ENCODE results near the gene PKMYT1. TPM values are rescaled to one million over a fixed set of nuclear protein-coding genes. Genes with fewer than 3 reads are reported as not detected.

The PKMYT1 gene
- total and polyA plus RNA-seq, 9 of the 15 experiments (the other 6 are each of a cell fraction or from before 2014, with no cell fraction given), result 8.7 to 201 (median 37.8) TPM

DNA sequence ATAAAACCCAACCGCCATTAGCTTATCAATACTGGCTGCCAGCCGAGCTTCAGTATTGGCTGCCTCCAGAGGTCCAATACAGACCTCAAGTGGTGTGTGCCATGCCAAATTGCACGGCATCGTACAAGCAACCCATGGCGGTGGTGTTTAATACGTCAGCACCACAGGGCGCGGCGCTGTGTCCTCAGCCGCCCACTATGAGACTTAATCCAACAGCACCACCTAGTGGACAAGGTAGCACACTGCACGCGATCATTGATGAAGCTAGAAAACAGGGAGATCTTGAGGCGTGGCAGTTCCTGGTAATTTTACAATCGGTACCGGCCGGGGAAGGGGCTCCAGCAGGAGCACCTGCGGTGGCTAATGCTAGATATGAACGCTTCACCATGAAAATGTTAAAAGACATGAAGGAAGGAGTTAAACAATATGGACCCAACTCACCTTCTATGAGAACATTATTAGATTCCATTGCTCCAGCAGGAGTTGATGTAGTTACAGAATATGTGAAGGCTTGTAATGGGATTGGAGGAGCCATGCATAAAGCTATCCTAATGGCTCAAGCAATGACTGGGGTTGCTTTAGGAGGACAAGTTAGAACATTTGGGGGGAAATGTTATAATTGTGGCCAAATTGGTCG, 53.1 kb downstream of the PKMYT1 start (continued):
- TF ChIP-seq HNRNPUL1 (IDR thresholded peaks at IDR 0.05; ENCODE audit: low read length) (no peak), CHD1 (IDR thresholded peaks at IDR 0.05; ENCODE audit: low read length) (no peak), LARP7 (IDR thresholded peaks at IDR 0.05) (no peak), KLF1 (tag; IDR thresholded peaks at IDR 0.05) (0 out of 2 replicates have a peak, but pooled peaks have one; percentile 40), CC2D1A (IDR thresholded peaks at IDR 0.05) (peak; percentile 43; the same call in 1 of the 2 replicates), MCM5 (IDR thresholded peaks at IDR 0.05; ENCODE audit: low read depth) (no peak), SAP30 (IDR thresholded peaks at IDR 0.05; ENCODE audit: borderline replicate concordance, insufficient read depth, low read depth, low read length, poor library complexity, severe bottlenecking) (no peak), TCFL5 (CRISPR knock-in tag; conservative IDR thresholded peaks at IDR 0.05) (no peak), ZNF764 (CRISPR knock-in tag; IDR thresholded peaks at IDR 0.05; ENCODE audit: low read depth) (no peak), ZNF445 (CRISPR knock-in tag; IDR thresholded peaks at IDR 0.05; ENCODE audit: low read depth) (0 out of 2 replicates have a peak, but pooled peaks have one; percentile 36), GTF2E2 (tag; IDR thresholded peaks at IDR 0.05) (no peak), NFATC3 (IDR thresholded peaks at IDR 0.05) (no peak), POLR3A (IDR thresholded peaks at IDR 0.05; ENCODE audit: borderline replicate concordance, extremely low read depth, insufficient read depth, insufficient read length) (no peak), PRDM10 (IDR thresholded peaks at IDR 0.05; ENCODE audit: partially characterized antibody) (no peak), CHCHD3 (CRISPR knock-in tag; IDR thresholded peaks at IDR 0.05) (no peak)
- TF ChIP-seq, protein P1, sequence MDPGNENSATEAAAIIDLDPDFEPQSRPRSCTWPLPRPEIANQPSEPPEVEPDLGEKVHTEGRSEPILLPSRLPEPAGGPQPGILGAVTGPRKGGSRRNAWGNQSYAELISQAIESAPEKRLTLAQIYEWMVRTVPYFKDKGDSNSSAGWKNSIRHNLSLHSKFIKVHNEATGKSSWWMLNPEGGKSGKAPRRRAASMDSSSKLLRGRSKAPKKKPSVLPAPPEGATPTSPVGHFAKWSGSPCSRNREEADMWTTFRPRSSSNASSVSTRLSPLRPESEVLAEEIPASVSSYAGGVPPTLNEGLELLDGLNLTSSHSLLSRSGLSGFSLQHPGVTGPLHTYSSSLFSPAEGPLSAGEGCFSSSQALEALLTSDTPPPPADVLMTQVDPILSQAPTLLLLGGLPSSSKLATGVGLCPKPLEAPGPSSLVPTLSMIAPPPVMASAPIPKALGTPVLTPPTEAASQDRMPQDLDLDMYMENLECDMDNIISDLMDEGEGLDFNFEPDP (CRISPR knock-in tag; IDR thresholded peaks at IDR 0.05), result no peak
- TF ChIP-seq, protein P2, sequence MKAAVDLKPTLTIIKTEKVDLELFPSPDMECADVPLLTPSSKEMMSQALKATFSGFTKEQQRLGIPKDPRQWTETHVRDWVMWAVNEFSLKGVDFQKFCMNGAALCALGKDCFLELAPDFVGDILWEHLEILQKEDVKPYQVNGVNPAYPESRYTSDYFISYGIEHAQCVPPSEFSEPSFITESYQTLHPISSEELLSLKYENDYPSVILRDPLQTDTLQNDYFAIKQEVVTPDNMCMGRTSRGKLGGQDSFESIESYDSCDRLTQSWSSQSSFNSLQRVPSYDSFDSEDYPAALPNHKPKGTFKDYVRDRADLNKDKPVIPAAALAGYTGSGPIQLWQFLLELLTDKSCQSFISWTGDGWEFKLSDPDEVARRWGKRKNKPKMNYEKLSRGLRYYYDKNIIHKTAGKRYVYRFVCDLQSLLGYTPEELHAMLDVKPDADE (conservative IDR thresholded peaks at IDR 0.05; ENCODE audit: control insufficient read depth, low read depth, low read length), result no peak
